Muscle of arm (tissue), 12 donors: ENCODE results near the gene RNASE13. TPM values are rescaled to one million over a fixed set of nuclear protein-coding genes. Genes with fewer than 3 reads are reported as not detected.
"Not testable (repeated sequence)": the region's sequence is repeated elsewhere in the genome, so short reads cannot be mapped to it uniquely, and the experiment has no call there.

Source experiments
- DNase-seq: peaks from one replicate; pipeline ENCODE4 v3.0.0-alpha.2; 2013
- polyA plus RNA-seq, 12 donors: library from polyadenylated mRNA; unstranded; fragments of 120-200 nt; gene quantifications; one replicate each; pipeline ENCODE4 v1.2.1, GENCODE V29; 2013; ENCODE audit not compliant: insufficient read length in 12 of 12

The RNASE13 gene
- polyA plus RNA-seq, 12 donors = 0.14 to 0.31 (median 0.24) TPM; not detected in 6

DNA sequence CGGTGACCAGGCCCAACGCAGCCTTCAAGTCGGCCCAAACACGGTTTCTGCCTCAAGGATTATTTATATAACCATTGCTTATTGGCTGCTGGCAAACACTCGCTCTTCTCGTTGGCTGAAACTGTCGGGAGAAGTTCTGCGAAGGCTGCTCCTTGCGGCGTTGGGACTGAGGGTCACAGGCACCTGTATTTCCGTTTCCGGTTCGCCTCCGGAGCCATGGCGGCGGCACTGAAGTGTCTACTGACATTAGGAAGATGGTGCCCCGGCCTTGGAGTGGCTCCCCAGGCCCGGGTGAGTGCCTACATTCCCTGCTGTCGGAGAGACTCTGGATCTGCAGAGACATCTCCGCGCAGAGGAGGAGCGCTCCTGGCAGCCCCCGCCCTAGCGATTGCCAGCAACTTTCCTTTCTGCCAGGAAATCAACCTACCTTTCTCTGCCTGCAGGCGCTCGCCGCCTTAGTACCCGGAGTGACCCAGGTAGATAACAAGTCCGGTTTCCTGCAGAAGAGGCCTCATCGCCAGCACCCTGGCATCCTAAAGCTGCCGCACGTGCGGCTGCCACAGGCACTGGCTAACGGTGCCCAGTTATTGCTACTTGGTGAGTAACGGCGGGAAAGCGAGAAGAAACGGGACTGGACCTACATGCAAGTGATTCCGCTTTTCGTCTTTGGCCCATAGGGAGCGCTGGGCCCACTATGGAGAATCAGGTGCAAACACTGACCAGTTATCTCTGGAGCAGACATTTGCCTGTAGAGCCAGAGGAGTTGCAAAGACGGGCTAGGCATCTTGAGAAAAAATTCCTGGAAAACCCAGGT is 44.6 kb downstream of the RNASE13 start, which contains the start of gene METTL17:
METTL17 (plus strand) TSS at position 194 of the 814 bp plus-strand sequence; CDS start at position 217, 23 bp downstream.
- DNase-seq = peak; percentile 96

DNA sequence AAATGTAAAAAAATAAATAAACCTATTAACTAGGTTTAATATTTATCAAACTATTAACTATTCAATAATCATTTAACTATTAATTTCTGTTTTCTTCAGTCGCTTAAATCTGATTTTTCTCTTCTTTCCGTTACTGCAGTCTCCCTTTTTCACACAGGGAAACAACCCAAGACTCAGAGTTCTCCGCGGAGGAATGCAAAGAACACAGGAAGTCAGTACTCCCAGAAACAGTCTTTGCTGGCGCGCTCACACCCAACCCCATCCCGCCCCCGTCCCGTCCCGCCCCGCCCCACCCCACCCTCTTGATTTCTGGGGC is 45.2 kb downstream of the RNASE13 start:
- no peak for DNase-seq

DNA sequence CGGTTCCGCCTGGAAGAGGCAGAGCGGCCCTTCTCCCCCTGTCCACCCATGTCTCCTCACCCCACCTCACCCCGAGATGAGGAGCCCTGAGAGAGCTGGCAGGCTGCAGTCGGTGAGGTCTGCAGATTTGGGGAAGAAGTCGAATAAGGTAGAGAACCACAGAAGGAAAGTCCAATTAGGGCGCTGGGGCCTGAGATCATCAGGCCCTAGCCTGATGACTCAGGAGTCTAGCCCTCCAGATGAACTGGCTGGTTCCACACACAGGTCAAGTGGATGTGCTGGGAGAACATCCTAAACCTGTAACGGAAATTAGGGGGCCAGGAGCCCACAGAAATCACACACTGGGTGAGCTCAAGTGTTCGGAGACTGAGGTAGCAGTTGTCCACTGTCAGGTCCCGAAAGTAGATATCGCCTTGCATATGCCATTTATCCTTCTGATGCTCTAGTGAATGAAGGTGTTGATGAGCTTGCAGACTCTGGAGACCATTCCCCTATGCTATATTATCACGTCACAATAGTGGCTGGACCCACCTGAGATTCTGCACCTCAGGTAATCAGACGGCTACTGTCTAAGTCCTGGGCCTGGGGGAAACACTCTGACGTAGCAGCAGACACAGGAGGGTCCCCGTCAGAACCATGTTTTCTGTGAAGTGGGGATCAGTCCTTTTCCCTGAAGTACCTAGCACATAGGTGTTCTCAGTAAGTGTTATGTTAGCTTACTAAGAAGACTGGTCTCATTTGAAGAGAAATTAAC is 45.7 kb downstream of the RNASE13 start:
- no peak for DNase-seq

DNA sequence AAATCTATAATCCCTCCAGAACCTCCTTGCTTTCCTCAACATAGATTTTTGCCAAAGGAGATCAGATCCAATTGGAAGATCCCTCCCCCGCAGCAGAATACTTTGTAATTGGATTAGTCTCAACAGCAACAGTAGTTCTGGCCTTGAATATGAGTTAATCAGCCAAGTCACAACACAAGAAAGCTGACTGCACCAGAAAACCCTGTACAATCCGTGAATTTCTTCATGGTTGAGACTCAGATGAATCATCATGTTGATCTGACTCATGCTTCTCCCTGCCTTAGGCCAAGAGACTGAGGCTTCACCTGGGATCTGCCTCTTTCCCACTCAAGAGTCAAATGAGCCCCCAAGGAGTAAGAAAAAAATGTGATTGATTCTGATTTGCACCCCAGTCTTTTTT is 47.8 kb downstream of the RNASE13 start:
- DNase-seq = no peak

DNA sequence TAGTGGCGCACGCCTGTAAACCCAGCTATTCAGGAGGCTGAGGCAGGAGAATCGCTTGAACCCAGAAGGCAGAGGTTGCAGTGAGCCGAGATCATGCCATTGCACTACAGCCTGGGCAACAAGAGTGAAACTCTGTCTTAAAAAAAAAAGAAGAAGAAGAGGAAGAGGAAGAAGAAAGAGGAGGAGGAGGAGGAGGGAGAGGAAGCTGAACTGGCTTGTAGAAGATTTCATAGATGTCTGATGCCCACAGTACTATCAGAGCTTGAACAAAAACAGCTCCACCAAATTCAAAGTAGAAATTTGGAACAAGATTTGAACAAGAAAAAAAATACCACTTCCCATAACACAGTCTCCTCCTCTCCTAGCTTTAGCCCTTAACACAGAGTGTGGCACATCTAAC is 49.0 kb downstream of the RNASE13 start:
- not testable (repeated sequence) for DNase-seq

Other genes with a start within 250 kb of the RNASE13 start
- 100 to 1,000 TPM in 11 of 12 donors, not detected in 1; 135 to 267 (median 179) TPM for gene RNASE1, start 232.0 kb downstream of the RNASE13 start, polyA plus RNA-seq
- 1 to 10 TPM in 1 of 12 donors, under 1 TPM in 2, not detected in 9; 0.30 to 6.1 (median 0.63) TPM for gene RNASE3, start 143.4 kb downstream of the RNASE13 start, polyA plus RNA-seq
- 10 to 100 TPM in 1 of 12 donors, 1 to 10 TPM in 1, under 1 TPM in 7, not detected in 3; 0.40 to 13.3 (median 0.72) TPM for gene RNASE2, start 79.3 kb downstream of the RNASE13 start, polyA plus RNA-seq
- gene METTL17, start 44.8 kb downstream of the RNASE13 start, polyA plus RNA-seq = 10 to 100 TPM in 11 of 12 donors, not detected in 1; 41.2 to 84.2 (median 63.5) TPM
- 1 to 10 TPM in 2 of 12 donors, under 1 TPM in 2, not detected in 8; 0.15 to 1.6 (median 0.81) TPM for gene SLC39A2, start 35.5 kb downstream of the RNASE13 start, polyA plus RNA-seq
- 100 to 1,000 TPM in 11 of 12 donors, not detected in 1; 110 to 226 (median 185) TPM for gene NDRG2, start 9.7 kb downstream of the RNASE13 start, polyA plus RNA-seq
- gene TPPP2, start 4.6 kb downstream of the RNASE13 start, polyA plus RNA-seq = under 1 TPM in 10 of 12 donors, not detected in 2; 0.34 to 0.78 (median 0.59) TPM
- under 1 TPM in 5 of 12 donors, not detected in 7; 0.11 to 0.40 (median 0.16) TPM for gene RNASE7, start 7.6 kb upstream of the RNASE13 start, polyA plus RNA-seq
- not detected for gene RNASE8, start 23.0 kb upstream of the RNASE13 start, polyA plus RNA-seq
- gene ARHGEF40, start 35.5 kb upstream of the RNASE13 start, polyA plus RNA-seq = 100 to 1,000 TPM in 1 of 12 donors, 10 to 100 TPM in 11; 52.3 to 196 (median 66.0) TPM
- 10 to 100 TPM in 11 of 12 donors, not detected in 1; 11.1 to 32.5 (median 14.7) TPM for gene ZNF219, start 63.8 kb upstream of the RNASE13 start, polyA plus RNA-seq
- gene TMEM253, start 66.3 kb upstream of the RNASE13 start, polyA plus RNA-seq = under 1 TPM in 10 of 12 donors, not detected in 2; 0.27 to 0.82 (median 0.52) TPM
- gene OR5AU1, start 121.3 kb upstream of the RNASE13 start, polyA plus RNA-seq = under 1 TPM in 2 of 12 donors, not detected in 10; 0.03 to 0.05 TPM
- 100 to 1,000 TPM in 11 of 12 donors, not detected in 1; 385 to 728 (median 453) TPM for gene HNRNPC, start 234.6 kb upstream of the RNASE13 start, polyA plus RNA-seq
- under 1 TPM in 10 of 12 donors, not detected in 2; 0.26 to 0.86 (median 0.50) TPM for gene RPGRIP1, start 245.3 kb upstream of the RNASE13 start, polyA plus RNA-seq